Psoas muscle (tissue), 8 donors: ENCODE measurements around the gene POC1A. TPM values are rescaled to one million over a fixed set of nuclear protein-coding genes. Genes with fewer than 3 reads are reported as not detected.
"Not testable (repeated sequence)": the region's sequence is repeated elsewhere in the genome, so short reads cannot be mapped to it uniquely, and the experiment has no call there.

Source experiments
- ATAC-seq, 4 donors: fragments of 200-7000 bp; cut with Tn5 transposase; one replicate each; pipeline ENCODE4 v1.9.1; 2020; ENCODE audit warnings: moderate library complexity in 3 of 4, mild to moderate bottlenecking in 2 of 4
- DNase-seq, 2 donors: peaks; one replicate each; pipeline ENCODE4 v3.0.0-alpha.2; 2020
- H3K27ac ChIP-seq: fragments of 200-600 bp; one replicate; pipeline ENCODE4 v1.8.0; 2022
- H3K27me3 ChIP-seq, 3 donors: fragments of 200-600 bp in 1 of 3; one replicate each; pipeline versions ENCODE4 v1.6.1 to v1.8.0; 2013 to 2022; ENCODE audit warnings: low read length in 2 of 3, mild to moderate bottlenecking in 2 of 3, moderate library complexity in 1 of 3; ENCODE audit not compliant: insufficient read depth in 3 of 3
- H3K36me3 ChIP-seq, 2 donors: fragments of 200-600 bp in 1 of 2; one replicate each; pipeline versions ENCODE4 v1.6.1 to v1.8.0; 2013 to 2022; ENCODE audit warnings: low read depth in 1 of 2, mild to moderate bottlenecking in 1 of 2, moderate library complexity in 1 of 2; ENCODE audit not compliant: insufficient read depth in 1 of 2
- H3K4me1 ChIP-seq: fragments of 200-600 bp; one replicate; pipeline ENCODE4 v1.8.0; 2022
- H3K4me3 ChIP-seq: fragments of 200-600 bp; one replicate; pipeline ENCODE4 v1.8.0; 2022; ENCODE audit warnings: mild to moderate bottlenecking
- H3K9me3 ChIP-seq: fragments of 200-600 bp; one replicate; pipeline ENCODE4 v1.8.0; 2022
- CTCF ChIP-seq: fragments of 200-600 bp; IDR thresholded peaks from one replicate; pipeline ENCODE4 v1.8.0; 2022; ENCODE audit warnings: antibody characterized with exemption
- WGBS, 3 donors: extraction: QIAGEN DNeasy Blood & Tissue Kit; methylation state at CpG; one replicate each; pipeline versions ENCODE4 v1.1.6 to v1.1.7; 2013; 5-methylcytosine and 5-hydroxymethylcytosine counted together
- intact Hi-C, 2 donors: fragments of 100-400 bp; cut with DNase I; formaldehyde crosslinking; loops; one replicate each; pipeline versions ENCODE4 v1.11.0 to v1.14.2; 2022
- polyA plus RNA-seq, 3 donors: library from polyadenylated mRNA; stranded (reverse); fragments of 200-250 nt; gene quantifications; one replicate each; pipeline ENCODE4 v1.2.3, GENCODE V29; 2013
- total RNA-seq, 4 donors: library from RNA; stranded (reverse); fragmentation: NEBNext Ultra II Directional in 2 of 4; extraction: Animal tissue kit (Norgen Biotek cat#: 25700) in 2 of 4; gene quantifications; one replicate each; pipeline versions ENCODE4 v1.2.1 to v1.2.4, GENCODE V29; 2021 to 2023
- donor health status: healthy with polysubstance abuse.
- donor health status: DM: no; HTN: no; CAD: no; lungs with moderate emphysema.
- donor health status: Bipolar disorder and iron deficiency.
- donor health status: healthy.
- donor health status: DM: yes; HTN: yes; CAD: no.
- donor health status: DM: no; HTN: no; CAD: no.
- donor health status: DM: no; HTN: no; CAD: no.
- donor health status: DM: yes; HTN: yes; CAD: no.

Gene POC1A
- total and polyA plus RNA-seq, 7 donors, result 0.87 to 3.2 (median 1.7) TPM

- peaks cover 29% of the 10 kb centered on the region for H3K4me1 ChIP-seq
- intact Hi-C loops, result no loop called here
Measured at GRCh38 chr3:52036222-52036694, 118.0 kb downstream of the POC1A start.

DNA sequence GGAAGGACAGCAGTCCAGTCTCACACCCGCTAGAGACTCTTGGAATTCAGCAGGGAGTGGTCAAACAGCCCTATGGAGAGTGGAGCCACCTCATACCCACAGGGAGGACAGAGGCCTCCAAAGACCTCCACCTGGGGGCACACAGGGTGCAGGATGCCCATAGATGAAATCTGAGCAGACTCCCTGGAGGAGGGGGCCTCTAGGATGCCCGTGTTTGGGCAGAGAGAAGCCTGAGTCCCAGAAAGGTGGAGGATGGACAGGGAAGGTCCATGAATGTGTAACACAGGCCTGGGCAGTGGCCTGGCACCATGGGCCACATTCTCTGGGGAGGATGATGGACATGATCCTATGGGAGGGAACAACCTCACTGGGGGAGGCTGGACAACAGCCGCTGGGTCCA, 119.6 kb downstream of the POC1A start:
- peaks cover 29% of the 10 kb centered on the region for H3K4me1 ChIP-seq
- ATAC-seq, result no peak
- H3K27ac ChIP-seq, result no peak overlapping the region
- H3K36me3 ChIP-seq, result no peaks in the 10 kb centered on the region
- no peaks in the 10 kb centered on the region for H3K27me3 ChIP-seq
- WGBS, 3 donors, result 85 to 93% (median 87%) methylated on average over 3 of the region's 3 CpGs
- DNase-seq, result no peak
- intact Hi-C loops, result no loop called here
- no peak overlapping the region for H3K4me3 ChIP-seq
- H3K9me3 ChIP-seq, result no peaks in the 10 kb centered on the region
- no peak for TF ChIP-seq CTCF

More at GRCh38 chr3:52036222-52036694, 118.0 kb downstream of the POC1A start:
- H3K36me3 ChIP-seq, result no peaks in the 10 kb centered on the region
- H3K27me3 ChIP-seq, result no peaks in the 10 kb centered on the region
- DNase-seq (no peak), ATAC-seq (no peak)
- no peak overlapping the region for H3K27ac ChIP-seq
- TF ChIP-seq CTCF, result no peak
- 70 to 89% (median 73%) methylated on average over 5 of the region's 5 CpGs for WGBS, 3 donors
- H3K9me3 ChIP-seq, result no peaks in the 10 kb centered on the region
- no peak overlapping the region for H3K4me3 ChIP-seq

DNA sequence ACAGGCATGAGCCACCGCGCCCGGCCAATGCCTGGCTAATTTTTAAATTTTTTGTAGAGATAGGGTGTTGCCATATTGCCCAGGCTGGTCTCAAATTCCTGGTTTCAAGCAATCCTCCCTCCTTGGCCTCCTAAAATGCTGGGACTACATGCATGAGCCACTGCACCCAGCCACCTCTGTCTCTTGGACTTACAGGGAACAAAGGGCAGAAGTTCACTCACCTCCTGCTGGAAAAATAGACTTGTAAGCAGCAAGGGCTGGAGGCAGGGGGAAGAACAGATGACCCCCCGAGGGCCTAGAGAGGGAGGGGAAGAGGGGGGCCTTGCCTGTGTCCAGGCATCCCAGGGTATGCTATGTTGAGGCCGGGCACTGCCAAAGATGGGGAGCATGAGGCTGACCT, 120.0 kb downstream of the POC1A start:
- Histone ChIP-seq H3K9me3 (no peaks in the 10 kb centered on the region), H3K27me3 (no peaks in the 10 kb centered on the region), H3K36me3 (no peaks in the 10 kb centered on the region), H3K4me1 (peaks cover 31% of the 10 kb centered on the region), H3K4me3 (no peak overlapping the region), H3K27ac (no peak overlapping the region)
- DNase-seq, result no peak
- intact Hi-C loops, result no loop called here
- no peak for ATAC-seq
- 91 to 93% (median 92%) methylated on average over 5 of the region's 5 CpGs for WGBS, 3 donors
- no peak for TF ChIP-seq CTCF

GRCh38 chr3:52033748-52034147, 120.5 kb downstream of the POC1A start:
- H3K27me3 ChIP-seq, H3K36me3 ChIP-seq, H3K4me3 ChIP-seq, H3K27ac ChIP-seq, DNase-seq, H3K9me3 ChIP-seq, intact Hi-C loops, ATAC-seq: not testable (repeated sequence)
- peaks cover 35% of the 10 kb centered on the region for H3K4me1 ChIP-seq
- WGBS, 3 donors, result 93 to 99% (median 94%) methylated on average over 6 of the region's 6 CpGs

DNA sequence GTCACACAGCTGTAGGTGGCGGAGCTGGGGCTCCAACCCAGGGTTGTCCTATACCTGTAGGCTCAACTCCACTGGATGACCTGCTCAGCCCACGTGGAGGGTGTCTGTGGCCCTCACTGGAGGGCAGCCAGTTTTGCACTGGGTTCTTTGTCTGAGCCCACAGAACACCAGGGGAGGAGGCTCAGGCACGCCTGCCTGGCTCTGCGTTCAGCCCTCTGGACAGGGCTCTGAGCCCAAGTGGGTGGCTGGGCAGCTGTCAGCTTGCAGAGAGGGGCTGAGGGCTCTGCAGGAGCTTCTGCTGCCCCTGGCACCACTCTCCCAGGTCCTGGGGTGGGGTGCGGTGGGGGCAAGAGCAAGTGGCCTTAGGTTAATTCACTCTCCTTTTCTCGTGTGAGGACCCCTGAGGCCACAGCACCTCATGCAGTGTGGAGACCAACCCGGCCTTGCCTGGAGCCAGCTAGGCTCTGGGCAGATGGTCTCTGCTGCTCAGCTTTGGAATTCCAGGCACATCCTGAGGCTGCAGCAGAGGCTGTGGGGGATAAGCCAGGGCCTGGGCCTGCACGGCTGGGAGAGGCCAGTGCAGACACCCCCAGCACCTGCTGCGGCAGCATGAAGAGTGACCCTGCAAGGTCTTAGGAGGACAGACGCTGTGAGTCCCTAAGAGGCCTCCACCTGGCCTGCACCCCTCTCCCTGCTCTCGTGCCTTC, 121.4 kb downstream of the POC1A start:
- Histone ChIP-seq H3K27me3 (no peaks in the 10 kb centered on the region), H3K9me3 (no peaks in the 10 kb centered on the region), H3K27ac (no peak overlapping the region), H3K36me3 (no peaks in the 10 kb centered on the region), H3K4me3 (no peak overlapping the region), H3K4me1 (peaks cover 35% of the 10 kb centered on the region)
- intact Hi-C loops, result no loop called here
- WGBS, 3 donors, result 43 to 55% (median 52%) methylated on average over 11 of the region's 11 CpGs
- TF ChIP-seq CTCF, result no peak
- ATAC-seq (no peak), DNase-seq (no peak)
